H1 (cell line): Measurements from ENCODE around the gene MYPN. TPM values are rescaled to one million over a fixed set of nuclear protein-coding genes. Genes with fewer than 3 reads are reported as not detected.

ENCODE experiments used
- CTCF ChIA-PET: fragments of 300-600 bp; sonication (Branson Sonifier 250); formaldehyde crosslinking; loops from one replicate; lab custom pipeline; 2021; ENCODE audit not compliant: partially characterized antibody; lab: Charles Lee
- POLR2A ChIA-PET: fragments of 300-600 bp; sonication (Branson Sonifier 250); formaldehyde crosslinking; loops from one replicate; lab custom pipeline; 2021; ENCODE audit warnings: inconsistent platforms; ENCODE audit not compliant: partially characterized antibody; lab: Charles Lee
- DNase-seq, 2 experiments: peaks; one replicate each; pipeline versions ENCODE4 v3.0.0 to v3.0.0-alpha.2; 2010 to 2022; ENCODE audit warnings: low spot score in 2 of 2, low read depth in 1 of 2, mixed read lengths in 1 of 2
- FAIRE-seq: peaks from 2 replicates; lab custom pipeline; 2011; peaks lifted over from hg19 to GRCh38; lab: Jason Lieb, UNC
- H2AFZ ChIP-seq: 2 replicates; pipeline ENCODE4 v1.8.1; 2012; ENCODE audit warnings: low read length, inconsistent platforms
- H2AK5ac ChIP-seq: 2 replicates; pipeline ENCODE4 v1.6.1; 2013; ENCODE audit warnings: low read depth, low read length
- H2BK120ac ChIP-seq: replicated peaks from 2 replicates; pipeline ENCODE3; 2013; ENCODE audit warnings: low read depth, low read length, inconsistent platforms
- H2BK12ac ChIP-seq: 2 replicates; pipeline ENCODE4 v1.6.1; 2013; ENCODE audit warnings: low read depth, low read length
- H2BK15ac ChIP-seq: 2 replicates; pipeline ENCODE4 v1.6.1; 2013; ENCODE audit warnings: low read length
- H2BK20ac ChIP-seq: 2 replicates; pipeline ENCODE4 v1.6.1; 2013; ENCODE audit warnings: low read length
- H2BK5ac ChIP-seq: 2 replicates; pipeline ENCODE4 v1.6.1; 2013; ENCODE audit warnings: low read depth, low read length
- H3K14ac ChIP-seq: 2 replicates; pipeline ENCODE4 v1.6.1; 2013; ENCODE audit warnings: inconsistent platforms; ENCODE audit not compliant: insufficient read length
- H3K18ac ChIP-seq: 2 replicates; pipeline ENCODE4 v1.6.1; 2013; ENCODE audit warnings: low read length; ENCODE audit errors: extremely low read depth
- H3K23ac ChIP-seq: 2 replicates; pipeline ENCODE4 v1.6.1; 2013; ENCODE audit warnings: inconsistent platforms; ENCODE audit not compliant: insufficient read length
- H3K23me2 ChIP-seq: 2 replicates; pipeline ENCODE4 v1.6.1; 2013; ENCODE audit warnings: low read depth, low read length
- H3K27ac ChIP-seq: 2 replicates; pipeline ENCODE4 v1.6.1; 2011; ENCODE audit warnings: low read depth, low read length, inconsistent platforms
- H3K27me3 ChIP-seq, 4 experiments: replicated peaks in 1 of 4; 1 replicate in 1 of 4; 2 replicates in 3 of 4; pipeline versions ENCODE4 v1.6.1 to v1.8.1; 2011 to 2013; ENCODE audit warnings: low read length in 3 of 4, mild to moderate bottlenecking in 3 of 4, inconsistent platforms in 2 of 4, mixed read lengths in 2 of 4, moderate library complexity in 1 of 4; ENCODE audit not compliant: control insufficient read depth in 3 of 4, insufficient read depth in 3 of 4; ENCODE audit errors: extremely low read depth in 1 of 4
- H3K36me3 ChIP-seq, 4 experiments: 2 replicates each; pipeline versions ENCODE4 v1.6.1 to v1.8.1; 2011 to 2013; ENCODE audit warnings: mild to moderate bottlenecking in 4 of 4, low read length in 3 of 4, moderate library complexity in 2 of 4, control low read depth in 1 of 4, inconsistent platforms in 1 of 4; ENCODE audit not compliant: insufficient read depth in 4 of 4, control insufficient read depth in 2 of 4
- H3K4ac ChIP-seq: replicated peaks from 2 replicates; pipeline ENCODE3; 2013; ENCODE audit warnings: low read length, low read depth, mixed read lengths, inconsistent platforms; ENCODE audit not compliant: insufficient read length
- H3K4me1 ChIP-seq, 4 experiments: replicated peaks in 1 of 4; 1 replicate in 1 of 4; 2 replicates in 3 of 4; pipeline versions ENCODE4 v1.6.1 to v1.8.1; 2011 to 2013; ENCODE audit warnings: low read length in 3 of 4, inconsistent platforms in 2 of 4, mixed read lengths in 1 of 4; ENCODE audit not compliant: insufficient read depth in 4 of 4, control insufficient read depth in 3 of 4
- H3K4me2 ChIP-seq, 2 experiments: 2 replicates each; pipeline versions ENCODE4 v1.6.1 to v1.8.1; 2011 to 2013; ENCODE audit warnings: low read depth in 2 of 2, low read length in 2 of 2, control low read depth in 1 of 2, inconsistent platforms in 1 of 2, mild to moderate bottlenecking in 1 of 2; ENCODE audit not compliant: insufficient read depth in 1 of 2
- H3K4me3 ChIP-seq, 4 experiments: fragments of 200-600, 300-600 bp in 1 of 4; sonication (generic), shearing (Covaris generic), sonication (Bioruptor Twin) in 1 of 4; 2 replicates each; pipeline versions ENCODE4 v1.5.1 to v1.8.1; 2011 to 2016; ENCODE audit warnings: low read length in 4 of 4, low read depth in 3 of 4, control low read depth in 2 of 4, inconsistent platforms in 2 of 4, mild to moderate bottlenecking in 2 of 4, mixed read lengths in 1 of 4, moderate library complexity in 1 of 4; ENCODE audit not compliant: insufficient read depth in 2 of 4; ENCODE audit errors: extremely low read depth in 1 of 4
- H3K56ac ChIP-seq: replicated peaks from 2 replicates; pipeline ENCODE3; 2013; ENCODE audit warnings: low read depth, mild to moderate bottlenecking, mixed read lengths, low read length, inconsistent platforms; ENCODE audit not compliant: insufficient read length
- H3K79me1 ChIP-seq: 2 replicates; pipeline ENCODE4 v1.6.1; 2013; ENCODE audit warnings: low read depth, low read length, control low read depth
- H3K79me2 ChIP-seq, 2 experiments: 2 replicates each; pipeline versions ENCODE4 v1.6.1 to v1.8.1; 2012 to 2013; ENCODE audit warnings: low read length in 2 of 2, mild to moderate bottlenecking in 2 of 2, inconsistent platforms in 1 of 2; ENCODE audit not compliant: insufficient read depth in 2 of 2, control insufficient read depth in 1 of 2
- H3K9ac ChIP-seq, 4 experiments: replicated peaks in 1 of 4; 1 replicate in 1 of 4; 2 replicates in 3 of 4; pipeline versions ENCODE4 v1.6.1 to v1.8.1; 2011 to 2013; ENCODE audit warnings: low read depth in 3 of 4, low read length in 3 of 4, control low read depth in 2 of 4, mild to moderate bottlenecking in 2 of 4, moderate library complexity in 2 of 4, inconsistent platforms in 1 of 4; ENCODE audit errors: extremely low read depth in 1 of 4
- H3K9me3 ChIP-seq, 2 experiments: 2 replicates each; pipeline versions ENCODE4 v1.6.1 to v1.8.1; 2012 to 2013; ENCODE audit warnings: mild to moderate bottlenecking in 2 of 2, moderate library complexity in 2 of 2, control low read depth in 1 of 2, inconsistent platforms in 1 of 2, low read depth in 1 of 2, low read length in 1 of 2, mixed read lengths in 1 of 2; ENCODE audit not compliant: insufficient read depth in 2 of 2
- H4K20me1 ChIP-seq, 2 experiments: replicated peaks in 1 of 2; 2 replicates each; pipeline versions ENCODE3 to v1.8.1; 2011 to 2013; ENCODE audit warnings: inconsistent platforms in 2 of 2, low read length in 2 of 2, mild to moderate bottlenecking in 1 of 2; ENCODE audit not compliant: insufficient read depth in 2 of 2, control insufficient read depth in 1 of 2
- H4K5ac ChIP-seq: 2 replicates; pipeline ENCODE4 v1.6.1; 2013; ENCODE audit warnings: low read length, low read depth, mixed read lengths, inconsistent platforms; ENCODE audit not compliant: insufficient read length
- H4K8ac ChIP-seq: 2 replicates; pipeline ENCODE4 v1.8.0; 2013; ENCODE audit warnings: mild to moderate bottlenecking, moderate library complexity, low read length, inconsistent platforms; ENCODE audit not compliant: insufficient read depth; ENCODE audit errors: extremely low read depth
- H4K91ac ChIP-seq: replicated peaks from 2 replicates; pipeline ENCODE3; 2013; ENCODE audit warnings: low read length, mixed read lengths, inconsistent platforms; ENCODE audit not compliant: insufficient read length
- BACH1 ChIP-seq: IDR thresholded peaks from 2 replicates; pipeline ENCODE4 v1.6.1; 2012; ENCODE audit warnings: low read length, improper control_type of control experiment
- BRCA1 ChIP-seq: IDR thresholded peaks from 2 replicates; pipeline ENCODE4 v1.6.1; 2012; ENCODE audit warnings: low read depth, low read length, improper control_type of control experiment
- CREB1 ChIP-seq: IDR thresholded peaks from 2 replicates; pipeline ENCODE4 v1.6.1; 2012; ENCODE audit warnings: inconsistent platforms
- EGR1 ChIP-seq: IDR thresholded peaks from 2 replicates; pipeline ENCODE4 v1.6.1; 2011; ENCODE audit warnings: low read depth, low read length, borderline replicate concordance
- GTF2F1 ChIP-seq: IDR thresholded peaks from 2 replicates; pipeline ENCODE4 v1.6.1; 2012; ENCODE audit warnings: low read depth, low read length, improper control_type of control experiment, borderline replicate concordance
- KDM4A ChIP-seq: IDR thresholded peaks from one replicate; pipeline ENCODE4 v1.7.1; 2012; ENCODE audit warnings: low read depth, mild to moderate bottlenecking, moderate library complexity, low read length, inconsistent platforms; ENCODE audit not compliant: severe bottlenecking
- KDM5A ChIP-seq: fragments of 200-600 bp; IDR thresholded peaks from 2 replicates; pipeline ENCODE4 v1.7.1; 2012; ENCODE audit warnings: mild to moderate bottlenecking, low read length, inconsistent platforms, mixed read lengths
- POLR2A ChIP-seq, 2 experiments: IDR thresholded peaks; 1 replicate in 1 of 2; 2 replicates in 1 of 2; pipeline ENCODE4 v1.6.1; 2011; ENCODE audit warnings: low read depth in 2 of 2, low read length in 2 of 2, mild to moderate bottlenecking in 2 of 2; ENCODE audit errors: control extremely low read depth in 1 of 2
- RNF2 ChIP-seq: fragments of 200-900, 300-1000 bp; sonication (generic); IDR thresholded peaks from 2 replicates; pipeline ENCODE4 v1.7.1; 2016; ENCODE audit warnings: borderline replicate concordance, low read depth, mild to moderate bottlenecking, antibody characterized with exemption, low read length; ENCODE audit not compliant: poor library complexity, severe bottlenecking; ENCODE audit errors: missing control alignments
- RXRA ChIP-seq: IDR thresholded peaks from 2 replicates; pipeline ENCODE4 v1.6.1; 2011; ENCODE audit warnings: low read depth, mild to moderate bottlenecking, low read length, moderate library complexity; ENCODE audit not compliant: insufficient read depth
- SIX5 ChIP-seq: IDR thresholded peaks from 2 replicates; pipeline ENCODE4 v1.6.1; 2011; ENCODE audit warnings: mild to moderate bottlenecking, low read depth, low read length
- TBP ChIP-seq: IDR thresholded peaks from 2 replicates; pipeline ENCODE4 v1.6.1; 2011; ENCODE audit warnings: low read depth, low read length, improper control_type of control experiment
- TEAD4 ChIP-seq: IDR thresholded peaks from 2 replicates; pipeline ENCODE4 v1.6.1; 2012; ENCODE audit warnings: low read depth, low read length, inconsistent platforms, mixed read lengths
- WGBS, 2 experiments: shearing (Covaris generic) in 1 of 2; methylation state at CpG; one replicate each; pipeline versions ENCODE4 v1.1.6 to v1.1.7; 2013 to 2015; ENCODE audit warnings: low lambda C conversion rate in 2 of 2, mixed read lengths in 2 of 2, inconsistent platforms in 1 of 2, low coverage in 1 of 2, missing lambda C conversion rate in 1 of 2; ENCODE audit not compliant: insufficient replicate concordance in 2 of 2, insufficient coverage in 1 of 2, insufficient read length in 1 of 2; ENCODE audit errors: extremely low coverage in 1 of 2, missing lambda C conversion rate in 1 of 2; 5-methylcytosine and 5-hydroxymethylcytosine counted together
- polyA plus RNA-seq, 7 experiments: library from polyadenylated mRNA; depleted of rRNA in 3 of 7; stranded (reverse) in 5 of 7; unstranded in 2 of 7; fragments of >200 nt in 5 of 7; fragments of 200-250 nt in 2 of 7; gene quantifications; 1 replicate in 5 of 7; 2 replicates in 1 of 7; 4 replicates in 1 of 7; pipeline versions ENCODE4 v1.2.1 to v1.2.3, GENCODE V29; 2011 to 2013; ENCODE audit warnings: missing spikeins in 2 of 7, mixed read lengths in 2 of 7
- total RNA-seq: library from RNA; stranded (reverse); fragmentation: NEBNext Ultra II Directional; extraction: Animal tissue kit (Norgen Biotek cat#: 25700); gene quantifications from 2 replicates; pipeline ENCODE4 v1.2.1, GENCODE V29; 2021

Gene MYPN
- total and polyA plus RNA-seq, 2 of the 8 experiments (the other 6 are each of a cell fraction or from before 2014, with no cell fraction given): not detected

DNA sequence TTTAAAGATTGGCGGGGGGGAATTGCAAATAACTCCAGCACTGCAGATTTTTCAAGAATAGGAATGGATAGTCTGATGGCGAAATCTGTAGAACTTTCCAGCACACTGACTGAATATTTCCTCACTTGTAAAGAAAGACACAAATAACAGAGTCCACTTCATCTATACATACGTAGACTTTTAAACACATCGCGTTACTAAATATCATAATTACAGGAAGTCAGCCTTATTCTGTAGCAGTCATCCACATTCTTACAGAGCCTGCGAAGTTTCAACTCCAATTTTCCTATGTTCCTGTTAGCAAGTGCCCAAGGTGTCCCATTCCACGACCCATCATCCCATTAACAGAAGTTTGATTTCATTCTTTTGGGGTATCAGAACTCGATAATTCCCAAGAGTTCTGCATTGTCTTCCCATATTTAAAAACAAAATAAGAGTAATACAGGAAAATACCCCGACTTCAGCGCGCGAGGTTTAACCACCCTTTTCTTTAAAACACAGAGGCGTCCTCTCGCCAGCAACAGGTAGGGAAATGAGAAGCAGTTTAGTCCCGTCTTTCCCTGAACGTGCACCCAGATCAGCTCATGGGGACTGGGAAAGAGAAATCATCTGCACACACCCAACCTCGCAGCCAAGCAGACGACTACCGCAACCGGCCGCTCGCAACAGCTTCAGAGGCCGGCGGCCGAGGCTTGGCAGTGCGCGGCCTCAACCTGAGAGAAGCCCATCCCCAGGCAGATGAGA is 35.1 kb upstream of the MYPN start:
- Histone ChIP-seq H3K4ac (no peak overlapping the region), H2BK5ac (peak overlapping the region; percentile 84; the same call in 1 of the 2 replicates), H2BK15ac (no peak overlapping the region), H4K5ac (peak overlapping the region; percentile 96), H3K79me1 (peaks cover 3% of the 10 kb centered on the region), H3K27me3 (no peaks in the 10 kb centered on the region), H3K23ac (no peak overlapping the region), H2AFZ (peak overlapping the region; percentile 20; the same call in 1 of the 2 replicates), H3K4me3 (peak overlapping the region; percentile 78 to 92 (median 87)), H2BK20ac (no peak overlapping the region), H3K18ac (peak overlapping the region; percentile 44; the same call in 1 of the 2 replicates), H3K36me3 (peaks cover 0 to 26% (median 0%) of the 10 kb centered on the region in 4 experiments; a peak in 3 of 8 replicates), H3K14ac (no peak overlapping the region), H4K91ac (no peak overlapping the region), H2BK120ac (no peak overlapping the region), H3K56ac (no peak overlapping the region), H3K27ac (peak overlapping the region; percentile 70; the same call in 1 of the 2 replicates), H3K79me2 (peaks cover 0 to 50% of the 10 kb centered on the region in 2 experiments; a peak in 3 of 4 replicates), H4K8ac (peak overlapping the region; percentile 48; the same call in 1 of the 2 replicates), H3K4me1 (peaks cover 0 to 10% (median 2%) of the 10 kb centered on the region in 4 experiments; a peak in 2 of 7 replicates), H3K9ac (peak overlapping the region; percentile 74 to 86 (median 77)), H4K20me1 (peaks cover 0 to 3% of the 10 kb centered on the region in 2 experiments), H3K23me2 (peaks cover 4% of the 10 kb centered on the region), H2AK5ac (no peak overlapping the region), H2BK12ac (no peak overlapping the region), H3K4me2 (peak overlapping the region; percentile 65 to 68), H3K9me3 (no peaks in the 10 kb centered on the region)
- FAIRE-seq: no peak
- no peak for DNase-seq
- ChIA-PET CTCF (no interaction called here), POLR2A (interaction anchor here (1.0 kb wide), 1 partner anchor 39 kb away, joined by 3 read pairs; no protein-coding TSS in a partner anchor)
- 2% methylated on average over 27 of the region's 27 CpGs; no CpG with 5 or more reads in 1 of the 2 experiments for WGBS, 2 experiments
- TF ChIP-seq BACH1 (no peak), GTF2F1 (no peak), TBP (no peak), BRCA1 (no peak), POLR2A (IDR thresholded peaks at IDR 0.05; ENCODE audit: control extremely low read depth in 1 of 2, low read depth in 2 of 2, low read length in 2 of 2) (peak in 1 of 2 experiments; percentile 13; a peak in 1 of 3 replicates), SIX5 (no peak), TEAD4 (peak; percentile 74; the same call in 1 of the 2 replicates), KDM4A (no peak), CREB1 (no peak), RNF2 (no peak), KDM5A (no peak), RXRA (no peak), EGR1 (no peak)
